Karpas-422 (cell line): ENCODE data around the gene GDF11. TPM values are rescaled to one million over a fixed set of nuclear protein-coding genes. Genes with fewer than 3 reads are reported as not detected.

Source experiments
- DNase-seq: peaks from one replicate; pipeline ENCODE4 v3.0.0-alpha.2; 2015
- H2AFZ ChIP-seq: fragments of 200-600 bp; sonication (generic); 2 replicates; pipeline ENCODE4 v1.6.1; 2014; ENCODE audit warnings: antibody characterized with exemption, low read length, mixed read lengths
- H3K27ac ChIP-seq: fragments of 200-600 bp; sonication (generic); 2 replicates; pipeline ENCODE4 v1.5.1; 2014; ENCODE audit warnings: mild to moderate bottlenecking, low read length, moderate library complexity
- H3K27me3 ChIP-seq: fragments of 200-600 bp; sonication (generic); 2 replicates; pipeline ENCODE4 v1.6.1; 2014; ENCODE audit warnings: low read length, mixed read lengths
- H3K36me3 ChIP-seq: fragments of 200-600 bp; sonication (generic); 2 replicates; pipeline ENCODE4 v1.6.1; 2014; ENCODE audit warnings: low read length, mixed read lengths; ENCODE audit not compliant: insufficient read depth
- H3K4me1 ChIP-seq: fragments of 200-600 bp; sonication (generic); 2 replicates; pipeline ENCODE4 v1.6.1; 2014; ENCODE audit warnings: mild to moderate bottlenecking, low read length, mixed read lengths
- H3K4me2 ChIP-seq: fragments of 200-600 bp; sonication (generic); 2 replicates; pipeline ENCODE4 v1.6.1; 2014; ENCODE audit warnings: low read length, low read depth, mild to moderate bottlenecking; ENCODE audit not compliant: poor library complexity, severe bottlenecking
- H3K4me3 ChIP-seq: fragments of 200-600 bp; sonication (generic); 2 replicates; pipeline ENCODE4 v1.5.1; 2014; ENCODE audit warnings: mild to moderate bottlenecking, antibody characterized with exemption, low read length, mixed read lengths
- H3K79me2 ChIP-seq: fragments of 200-600 bp; sonication (generic); 2 replicates; pipeline ENCODE4 v1.6.1; 2014; ENCODE audit warnings: mild to moderate bottlenecking, low read length, mixed read lengths
- H3K9ac ChIP-seq: fragments of 200-600 bp; sonication (generic); 2 replicates; pipeline ENCODE4 v1.6.0; 2014; ENCODE audit warnings: low read length
- H3K9me2 ChIP-seq: fragments of 200-600 bp; sonication (generic), shearing (Covaris generic); replicated peaks from 2 replicates; pipeline ENCODE4 v1.6.0; 2014; ENCODE audit warnings: mild to moderate bottlenecking, low read length, moderate library complexity; ENCODE audit not compliant: insufficient read depth
- H3K9me3 ChIP-seq: fragments of 300-700, 200-600 bp; sonication (generic); 2 replicates; pipeline ENCODE4 v1.6.1; 2014; ENCODE audit warnings: low read length, mixed read lengths
- H4K20me1 ChIP-seq: fragments of 200-600 bp; sonication (generic); 2 replicates; pipeline ENCODE4 v1.6.1; 2014; ENCODE audit warnings: mild to moderate bottlenecking, antibody characterized with exemption, low read length, low read depth; ENCODE audit not compliant: insufficient read depth
- total RNA-seq: library from RNA; depleted of rRNA; stranded (reverse); fragments of >200 nt; shearing (Covaris generic); gene quantifications from 2 replicates; pipeline ENCODE4 v1.2.3, GENCODE V29; 2014; ENCODE audit warnings: low replicate concordance

Gene GDF11
- total RNA-seq, 1 experiment from 2014 or later = 2.9 TPM

DNA sequence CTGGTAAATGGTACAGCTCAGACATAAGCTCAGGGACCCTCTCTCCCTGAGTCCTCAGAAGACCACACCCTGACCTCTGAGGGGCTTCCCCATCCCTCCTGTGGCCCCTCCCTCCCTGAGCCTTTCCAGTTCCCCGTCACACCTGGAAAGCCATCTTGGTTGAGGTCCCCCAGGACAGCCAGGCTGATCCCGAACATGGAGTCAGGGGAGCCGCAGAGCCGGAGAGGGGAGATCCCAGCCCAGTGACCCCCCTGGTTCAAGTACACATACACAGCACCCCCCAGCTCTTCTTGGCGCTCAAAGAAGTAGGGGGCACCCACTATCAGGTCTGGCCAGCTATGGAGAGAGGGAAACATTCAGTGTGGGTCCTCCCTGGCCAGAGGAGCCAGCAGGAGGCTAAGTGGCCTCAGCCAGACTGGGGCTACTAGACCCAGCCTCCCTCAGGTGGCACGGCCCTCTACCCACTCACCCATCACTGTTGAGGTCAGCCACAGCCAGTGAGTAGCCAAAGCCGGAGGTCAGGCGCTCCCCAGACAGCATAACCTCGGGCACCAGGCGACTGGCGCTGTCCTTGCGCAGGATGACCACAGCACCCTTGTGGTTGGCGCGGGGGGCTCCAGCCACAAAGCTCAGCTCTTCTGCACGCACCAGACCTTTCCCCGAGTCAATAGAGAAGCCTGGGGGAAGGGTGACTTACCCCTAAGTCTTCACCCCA is 44.5 kb upstream of the GDF11 start:
- no peak for DNase-seq
- Histone ChIP-seq H3K27me3 (no peaks in the 10 kb centered on the region), H3K9me2 (no peaks in the 10 kb centered on the region)

DNA sequence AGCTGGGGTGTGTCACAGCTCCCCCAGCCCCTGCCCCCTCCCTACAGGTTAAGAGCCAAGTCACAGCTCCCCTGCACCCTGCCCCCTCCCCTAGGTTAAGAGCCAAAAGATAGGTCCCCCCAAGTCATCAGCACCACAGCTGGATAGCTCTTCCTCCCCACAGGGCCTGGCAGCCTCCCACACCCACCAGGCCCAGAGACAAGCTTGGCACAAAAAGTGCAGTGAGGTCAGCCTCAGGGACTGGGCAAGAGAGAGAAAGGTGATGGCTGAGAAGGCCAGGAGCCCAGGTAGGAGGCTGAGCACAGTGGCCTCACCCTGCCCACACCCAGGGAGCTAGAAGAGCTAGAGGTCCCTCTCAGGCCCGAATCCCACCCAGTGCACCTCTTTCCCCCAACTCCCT is 44.0 kb upstream of the GDF11 start:
- Histone ChIP-seq H3K27ac (no peak overlapping the region), H3K9me3 (no peaks in the 10 kb centered on the region), H3K27me3 (no peaks in the 10 kb centered on the region), H3K4me3 (no peak overlapping the region), H3K4me2 (no peak overlapping the region), H2AFZ (no peak overlapping the region), H3K36me3 (no peaks in the 10 kb centered on the region), H4K20me1 (no peaks in the 10 kb centered on the region), H3K79me2 (no peaks in the 10 kb centered on the region), H3K4me1 (no peaks in the 10 kb centered on the region), H3K9ac (no peak overlapping the region), H3K9me2 (no peaks in the 10 kb centered on the region)
- DNase-seq = no peak

More for the DNA sequence above, 44.5 kb upstream of the GDF11 start:
- no peaks in the 10 kb centered on the region for H3K79me2 ChIP-seq
- no peak overlapping the region for H3K9ac ChIP-seq
- no peaks in the 10 kb centered on the region for H4K20me1 ChIP-seq
- H3K27ac ChIP-seq = no peak overlapping the region
- H3K4me3 ChIP-seq = no peak overlapping the region
- no peaks in the 10 kb centered on the region for H3K9me3 ChIP-seq
- H3K4me1 ChIP-seq = no peaks in the 10 kb centered on the region
- H2AFZ ChIP-seq = no peak overlapping the region
- no peaks in the 10 kb centered on the region for H3K36me3 ChIP-seq
- H3K4me2 ChIP-seq = no peak overlapping the region

DNA sequence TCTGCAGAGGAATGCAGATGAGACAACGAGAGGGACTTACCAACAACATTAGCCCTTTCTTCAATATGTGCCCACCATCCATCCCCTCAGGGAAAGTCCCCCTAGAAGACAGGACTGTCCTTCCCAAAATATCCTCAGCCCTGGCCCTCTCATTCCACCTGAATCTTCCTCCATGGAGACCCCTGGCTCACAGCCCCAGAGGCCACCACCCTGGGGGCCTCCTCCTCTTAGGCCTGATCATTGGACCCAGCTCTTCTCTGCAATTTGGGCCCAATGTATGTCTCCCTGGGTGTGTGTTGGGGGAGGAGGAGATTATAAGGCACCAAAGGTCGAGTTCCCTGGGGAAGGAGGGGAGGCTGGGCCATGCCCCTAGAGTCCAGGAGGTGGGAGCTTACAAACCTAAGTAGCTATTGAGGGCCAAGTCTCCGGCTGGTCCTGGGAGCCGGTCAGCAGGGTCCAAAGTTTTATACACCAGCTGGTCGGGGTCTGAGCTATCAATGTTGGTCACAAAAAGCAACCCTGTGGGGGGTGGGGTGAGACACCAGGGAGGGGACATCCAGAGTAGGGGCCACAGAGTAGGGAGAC is 43.4 kb upstream of the GDF11 start:
- Histone ChIP-seq H3K9me2 (no peaks in the 10 kb centered on the region), H3K4me3 (no peak overlapping the region), H3K9ac (no peak overlapping the region), H3K27ac (no peak overlapping the region), H3K4me2 (no peak overlapping the region), H4K20me1 (no peaks in the 10 kb centered on the region), H3K9me3 (no peaks in the 10 kb centered on the region), H3K79me2 (no peaks in the 10 kb centered on the region), H3K27me3 (no peaks in the 10 kb centered on the region), H3K36me3 (no peaks in the 10 kb centered on the region), H2AFZ (no peak overlapping the region), H3K4me1 (no peaks in the 10 kb centered on the region)
- DNase-seq = no peak

DNA sequence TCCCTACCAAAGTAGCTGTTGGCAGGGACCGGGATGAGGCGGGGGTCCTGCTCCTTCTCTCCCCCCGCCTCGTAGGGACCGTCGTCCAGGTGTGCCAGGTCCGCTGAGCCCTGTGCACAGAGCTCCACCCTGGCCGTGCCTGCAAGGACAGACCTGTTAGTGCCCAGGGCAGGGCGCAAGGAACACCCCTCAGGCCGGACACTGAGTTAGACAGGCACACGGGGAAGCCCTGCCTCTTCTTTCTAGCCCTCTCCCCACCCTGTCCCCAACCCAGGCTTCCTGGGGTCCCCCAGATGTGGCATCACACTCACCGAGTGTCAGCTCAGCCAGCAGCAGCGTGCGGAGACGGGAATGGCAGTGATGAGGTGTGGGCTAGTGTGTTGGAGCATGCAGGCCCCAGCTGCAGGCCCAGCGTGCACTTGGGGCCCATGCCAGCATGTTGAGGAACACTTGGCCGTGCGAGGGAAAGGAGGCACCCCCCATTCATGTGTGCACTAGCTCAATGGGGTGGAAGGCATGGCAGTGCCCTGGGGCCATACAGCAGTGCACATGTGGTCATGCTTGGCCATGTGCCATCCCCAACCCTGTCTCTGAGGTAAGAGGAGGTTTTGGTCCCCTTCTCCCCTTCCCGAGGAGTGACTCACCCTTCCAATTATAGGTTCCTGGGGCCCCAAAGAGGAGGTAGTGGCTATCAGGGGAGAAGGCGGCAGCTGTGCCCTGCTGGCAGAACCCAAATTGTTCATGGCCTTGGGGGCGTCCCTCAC is 42.5 kb upstream of the GDF11 start:
- Histone ChIP-seq H3K27ac (no peak overlapping the region), H3K9me2 (no peaks in the 10 kb centered on the region), H3K4me1 (no peaks in the 10 kb centered on the region), H3K9me3 (no peaks in the 10 kb centered on the region), H3K36me3 (no peaks in the 10 kb centered on the region), H4K20me1 (no peaks in the 10 kb centered on the region), H3K79me2 (no peaks in the 10 kb centered on the region), H3K9ac (no peak overlapping the region), H3K27me3 (no peaks in the 10 kb centered on the region), H3K4me3 (no peak overlapping the region), H3K4me2 (no peak overlapping the region), H2AFZ (no peak overlapping the region)
- no peak for DNase-seq

DNA sequence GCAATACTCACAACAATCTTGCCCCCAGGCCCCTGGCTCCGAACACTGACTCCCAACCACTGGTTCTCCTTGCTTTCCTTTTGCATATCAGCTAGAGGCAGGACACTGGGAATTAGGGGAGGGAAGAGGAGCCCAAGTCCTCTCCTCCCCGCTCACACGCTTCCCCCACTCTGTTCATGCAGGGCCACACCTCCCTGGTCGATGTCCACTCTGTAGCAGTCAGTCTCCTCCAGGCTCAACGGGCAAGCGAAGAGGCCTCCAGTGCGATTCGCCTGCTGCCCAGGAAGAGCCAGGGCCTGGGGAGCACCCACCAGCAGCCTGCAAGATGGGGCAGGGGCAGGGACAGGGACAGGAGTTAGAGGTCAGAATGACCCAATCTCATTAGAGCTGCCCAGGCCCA is 40.1 kb upstream of the GDF11 start:
- H3K4me3 ChIP-seq = no peak overlapping the region
- no peaks in the 10 kb centered on the region for H3K36me3 ChIP-seq
- H3K27ac ChIP-seq = no peak overlapping the region
- no peak overlapping the region for H3K4me2 ChIP-seq
- no peak overlapping the region for H2AFZ ChIP-seq
- DNase-seq = no peak
- H3K79me2 ChIP-seq = no peaks in the 10 kb centered on the region
- H3K9me2 ChIP-seq = no peaks in the 10 kb centered on the region
- no peaks in the 10 kb centered on the region for H4K20me1 ChIP-seq
- no peaks in the 10 kb centered on the region for H3K9me3 ChIP-seq
- H3K27me3 ChIP-seq = no peaks in the 10 kb centered on the region
- peaks cover 6% of the 10 kb centered on the region for H3K4me1 ChIP-seq
- no peak overlapping the region for H3K9ac ChIP-seq

DNA sequence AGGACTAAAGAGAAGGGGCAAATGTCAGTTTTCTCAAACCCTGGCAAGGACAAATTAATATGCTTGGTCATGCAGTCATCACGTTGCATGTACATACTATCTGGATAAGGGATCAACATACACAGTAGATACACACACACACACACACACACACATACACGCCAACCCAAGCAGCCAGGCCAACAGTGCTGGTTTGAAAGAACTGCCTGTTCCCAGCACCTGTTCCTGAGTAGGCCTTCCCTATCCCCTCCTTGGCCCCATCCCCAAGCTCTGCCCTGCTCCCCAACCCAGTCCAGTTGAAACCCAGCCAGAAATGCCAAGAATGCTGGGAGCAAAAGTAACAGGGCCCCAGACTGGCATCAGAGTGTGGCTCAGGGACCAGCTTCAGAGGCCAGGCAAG is 39.6 kb upstream of the GDF11 start:
- H3K79me2 ChIP-seq = no peaks in the 10 kb centered on the region
- H3K9me2 ChIP-seq = no peaks in the 10 kb centered on the region
- DNase-seq = no peak
- H3K27ac ChIP-seq = no peak overlapping the region
- no peaks in the 10 kb centered on the region for H3K36me3 ChIP-seq
- H3K4me1 ChIP-seq = peaks cover 10% of the 10 kb centered on the region
- no peak overlapping the region for H3K4me3 ChIP-seq
- H3K27me3 ChIP-seq = no peaks in the 10 kb centered on the region
- no peaks in the 10 kb centered on the region for H3K9me3 ChIP-seq
- no peaks in the 10 kb centered on the region for H4K20me1 ChIP-seq
- no peak overlapping the region for H3K9ac ChIP-seq
- no peak overlapping the region for H2AFZ ChIP-seq
- H3K4me2 ChIP-seq = no peak overlapping the region

DNA sequence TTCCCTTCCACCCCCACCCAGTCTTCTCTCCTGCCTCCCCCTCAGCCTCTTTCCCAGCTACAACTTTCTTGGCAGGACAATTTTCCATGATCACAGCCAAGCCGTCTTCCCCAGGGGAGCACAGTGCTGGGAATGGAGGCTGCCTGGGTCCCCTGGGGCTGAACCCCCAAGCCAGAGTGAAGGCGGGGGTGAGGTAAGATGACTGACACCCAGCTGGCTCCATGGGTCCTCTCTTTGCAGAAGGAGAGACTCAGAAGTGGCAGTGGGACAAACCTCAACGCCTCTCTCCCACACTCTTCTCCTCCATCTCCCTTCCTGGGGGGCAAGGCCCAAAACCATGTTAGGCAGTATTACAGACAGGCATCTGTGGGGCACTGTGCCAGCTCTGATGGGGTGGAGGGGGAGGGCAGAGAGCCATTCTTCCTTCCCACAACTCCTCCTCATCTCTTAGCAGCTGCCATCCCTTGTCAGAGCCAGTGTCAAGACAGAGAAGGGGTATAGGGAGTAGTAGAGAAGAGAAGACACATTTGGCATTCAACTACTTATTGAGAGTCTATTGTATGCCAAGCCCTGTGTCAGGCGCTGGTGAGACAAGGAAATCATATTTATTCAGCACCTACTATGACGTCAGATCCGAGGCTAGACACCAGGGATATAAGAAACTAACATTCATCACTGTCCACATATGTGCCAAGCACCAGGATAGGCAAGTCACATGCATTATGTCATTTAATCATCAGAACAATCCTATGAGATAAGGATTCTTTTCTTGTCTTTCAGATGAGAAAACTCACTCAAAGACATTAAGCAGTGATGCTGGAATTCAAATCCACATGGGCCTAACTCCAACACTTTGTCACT is 38.8 kb upstream of the GDF11 start:
- no peak for DNase-seq
- Histone ChIP-seq H3K9me3 (no peaks in the 10 kb centered on the region), H3K9me2 (no peaks in the 10 kb centered on the region), H3K27ac (no peak overlapping the region), H3K4me3 (no peak overlapping the region), H3K9ac (no peak overlapping the region), H3K79me2 (no peaks in the 10 kb centered on the region), H4K20me1 (no peaks in the 10 kb centered on the region), H3K36me3 (no peaks in the 10 kb centered on the region), H3K27me3 (no peaks in the 10 kb centered on the region), H3K4me1 (peaks cover 12% of the 10 kb centered on the region), H3K4me2 (no peak overlapping the region), H2AFZ (no peak overlapping the region)
